ENCODE measurements around the gene PRDM11. TPM values are rescaled to one million over a fixed set of nuclear protein-coding genes. Genes with fewer than 3 reads are reported as not detected.

PRDM11 gene
- total and polyA plus RNA-seq, 7 experiments from 2014 or later = 0.44 to 8.8 (median 5.7) TPM

- peaks cover 0 to 21% (median 14%) of the 10 kb centered on the region in 7 donors for H3K4me1 Mint-ChIP-seq
- DNase-seq (no peak), ATAC-seq (no peak)
- no peak overlapping the region for H3K4me3 ChIP-seq (ENCODE audit: low read length)
- peak overlapping the region in 6 of 10 donors; percentile 8 to 75 (median 19) for H3K4me3 Mint-ChIP-seq
- H3K27me3 ChIP-seq (ENCODE audit: control insufficient read depth in 2 of 2, insufficient read depth in 2 of 2, low read length in 2 of 2) = peaks cover 0 to 7% of the 10 kb centered on the region in 2 donors
- ChIA-PET CTCF (no interaction called here), POLR2A (no interaction called here)
- no peak overlapping the region for H3K27ac Mint-ChIP-seq
- peaks cover 0 to 22% (median 0%) of the 10 kb centered on the region in 3 experiments for H3K36me3 ChIP-seq (ENCODE audit: control insufficient read depth in 2 of 3, insufficient read depth in 3 of 3, low read length in 3 of 3)
- no peak overlapping the region for H3K27ac ChIP-seq (ENCODE audit: low read depth, low read length)
- H3K27me3 Mint-ChIP-seq = peaks cover 22 to 40% (median 27%) of the 10 kb centered on the region in 5 donors
- intact Hi-C loops (cut with micrococcal nuclease) = loop anchor here in 1 of 2 donors (10.0 kb wide), 1 partner anchor 113 kb away; no protein-coding TSS in a partner anchor
- H3K9me3 ChIP-seq (ENCODE audit: control insufficient read depth in 2 of 3, low read length in 3 of 3) = no peaks in the 10 kb centered on the region
- peaks cover 3 to 8% of the 10 kb centered on the region in 2 donors for H3K4me1 ChIP-seq (ENCODE audit: control insufficient read depth in 2 of 2, insufficient read depth in 2 of 2, low read length in 2 of 2)
- H3K36me3 Mint-ChIP-seq = peaks cover 0 to 6% (median 2%) of the 10 kb centered on the region in 5 donors
- H3K9me3 Mint-ChIP-seq = no peaks in the 10 kb centered on the region
Observed at GRCh38 chr11:45181889-45182550, 35.6 kb downstream of the PRDM11 start.

DNA sequence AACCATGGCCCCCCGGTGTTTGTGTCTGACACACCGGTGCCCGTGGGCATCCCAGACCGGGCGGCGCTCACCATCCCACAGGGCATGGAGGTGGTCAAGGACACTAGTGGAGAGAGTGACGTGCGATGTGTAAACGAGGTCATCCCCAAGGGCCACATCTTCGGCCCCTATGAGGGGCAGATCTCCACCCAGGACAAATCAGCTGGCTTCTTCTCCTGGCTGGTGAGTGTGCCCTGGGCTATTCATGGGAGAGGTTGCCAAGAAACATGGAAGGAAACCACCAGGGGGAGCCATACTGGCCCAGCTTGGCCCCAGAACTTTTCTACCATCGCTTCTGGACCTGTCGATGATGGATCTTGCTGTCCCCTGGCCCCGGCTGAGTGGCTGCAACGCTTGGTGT is 36.5 kb downstream of the PRDM11 start:
- Histone ChIP-seq H3K27ac (ENCODE audit: low read depth, low read length) (no peak overlapping the region), H3K36me3 (ENCODE audit: control insufficient read depth in 2 of 3, insufficient read depth in 3 of 3, low read length in 3 of 3) (peaks cover 0 to 27% (median 0%) of the 10 kb centered on the region in 3 experiments), H3K4me3 (ENCODE audit: low read length) (no peak overlapping the region), H3K9me3 (ENCODE audit: control insufficient read depth in 2 of 3, low read length in 3 of 3) (no peaks in the 10 kb centered on the region), H3K27me3 (ENCODE audit: control insufficient read depth in 2 of 2, insufficient read depth in 2 of 2, low read length in 2 of 2) (peaks cover 0 to 7% of the 10 kb centered on the region in 2 donors), H3K4me1 (ENCODE audit: control insufficient read depth in 2 of 2, insufficient read depth in 2 of 2, low read length in 2 of 2) (peaks cover 3 to 8% of the 10 kb centered on the region in 2 donors)
- ChIA-PET POLR2A (no interaction called here), CTCF (no interaction called here)
- Mint-ChIP-seq H3K27me3 (peaks cover 15 to 33% (median 21%) of the 10 kb centered on the region in 5 donors), H3K4me1 (peaks cover 0 to 21% (median 14%) of the 10 kb centered on the region in 7 donors), H3K4me3 (peak overlapping the region in 1 of 10 donors; percentile 75), H3K9me3 (no peaks in the 10 kb centered on the region), H3K27ac (no peak overlapping the region), H3K36me3 (peaks cover 0 to 5% (median 0%) of the 10 kb centered on the region in 5 donors)
- DNase-seq = no peak
- no peak for ATAC-seq
- intact Hi-C loops (cut with micrococcal nuclease) = loop anchor here in 1 of 2 donors (10.0 kb wide), 1 partner anchor 112 kb away; no protein-coding TSS in a partner anchor

GRCh38 chr11:45184640-45185039 is 38.2 kb downstream of the PRDM11 start:
- ChIA-PET POLR2A (interaction anchor here (0.8 kb wide), 1 partner anchor 162 kb away, joined by 3 read pairs; no protein-coding TSS in a partner anchor), CTCF (no interaction called here)
- Mint-ChIP-seq H3K4me3 (no peak overlapping the region), H3K36me3 (peaks cover 0 to 15% (median 8%) of the 10 kb centered on the region in 5 donors), H3K27me3 (peaks cover 0 to 16% (median 5%) of the 10 kb centered on the region in 5 donors), H3K9me3 (no peaks in the 10 kb centered on the region), H3K4me1 (peaks cover 0 to 6% (median 5%) of the 10 kb centered on the region in 7 donors), H3K27ac (no peak overlapping the region)
- intact Hi-C loops (cut with micrococcal nuclease) = loop anchor here in 1 of 2 donors (10.0 kb wide), 1 partner anchor 110 kb away; no protein-coding TSS in a partner anchor
- Histone ChIP-seq H3K27me3 (ENCODE audit: control insufficient read depth in 2 of 2, insufficient read depth in 2 of 2, low read length in 2 of 2) (peaks cover 0 to 4% of the 10 kb centered on the region in 2 donors), H3K9me3 (ENCODE audit: control insufficient read depth in 2 of 3, low read length in 3 of 3) (no peaks in the 10 kb centered on the region), H3K36me3 (ENCODE audit: control insufficient read depth in 2 of 3, insufficient read depth in 3 of 3, low read length in 3 of 3) (peaks cover 0 to 33% (median 0%) of the 10 kb centered on the region in 3 experiments), H3K27ac (ENCODE audit: low read depth, low read length) (no peak overlapping the region), H3K4me1 (ENCODE audit: control insufficient read depth in 2 of 2, insufficient read depth in 2 of 2, low read length in 2 of 2) (peaks cover 3 to 5% of the 10 kb centered on the region in 2 donors), H3K4me3 (ENCODE audit: low read length) (no peak overlapping the region)
- ATAC-seq = no peak
- no peak for DNase-seq

DNA sequence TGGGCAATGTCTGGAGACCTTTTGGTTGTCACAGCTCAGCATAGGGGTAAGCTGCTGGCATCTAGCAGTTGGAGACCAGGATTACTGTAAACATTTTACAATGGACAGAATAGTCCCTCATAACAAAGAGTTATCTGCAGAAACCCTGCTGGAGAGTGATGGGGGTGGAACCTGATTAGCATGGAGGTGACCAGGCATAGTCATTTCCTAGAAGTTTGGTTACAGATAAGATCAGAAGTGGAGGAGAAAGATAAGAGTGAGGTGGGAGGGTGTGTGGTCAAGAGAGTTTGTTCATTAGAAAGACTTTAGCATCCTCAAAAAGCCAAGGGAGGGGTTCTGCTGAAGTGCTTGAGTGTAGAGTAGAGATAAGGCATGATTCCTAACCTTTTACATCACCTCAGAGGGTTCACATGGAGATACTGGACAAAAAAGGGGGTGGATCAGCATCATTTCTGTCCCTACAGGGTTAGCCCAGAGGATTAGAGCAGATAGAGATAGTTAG is 38.8 kb downstream of the PRDM11 start:
- Histone ChIP-seq H3K4me1 (ENCODE audit: control insufficient read depth in 2 of 2, insufficient read depth in 2 of 2, low read length in 2 of 2) (no peaks in the 10 kb centered on the region), H3K4me3 (ENCODE audit: low read length) (no peak overlapping the region), H3K36me3 (ENCODE audit: control insufficient read depth in 2 of 3, insufficient read depth in 3 of 3, low read length in 3 of 3) (peaks cover 0 to 33% (median 0%) of the 10 kb centered on the region in 3 experiments), H3K27me3 (ENCODE audit: control insufficient read depth in 2 of 2, insufficient read depth in 2 of 2, low read length in 2 of 2) (no peaks in the 10 kb centered on the region), H3K9me3 (ENCODE audit: control insufficient read depth in 2 of 3, low read length in 3 of 3) (no peaks in the 10 kb centered on the region), H3K27ac (ENCODE audit: low read depth, low read length) (no peak overlapping the region)
- no peak for DNase-seq
- Mint-ChIP-seq H3K4me3 (no peak overlapping the region), H3K9me3 (no peaks in the 10 kb centered on the region), H3K4me1 (peaks cover 0 to 4% (median 0%) of the 10 kb centered on the region in 7 donors), H3K36me3 (peaks cover 0 to 17% (median 11%) of the 10 kb centered on the region in 5 donors), H3K27ac (no peak overlapping the region), H3K27me3 (peaks cover 0 to 11% (median 0%) of the 10 kb centered on the region in 5 donors)
- ChIA-PET POLR2A (interaction anchor here (0.8 kb wide), 1 partner anchor 162 kb away, joined by 3 read pairs; no protein-coding TSS in a partner anchor), CTCF (no interaction called here)
- no peak for ATAC-seq
- intact Hi-C loops (cut with micrococcal nuclease) = loop anchor here in 1 of 2 donors (10.0 kb wide), 1 partner anchor 110 kb away; no protein-coding TSS in a partner anchor

DNA sequence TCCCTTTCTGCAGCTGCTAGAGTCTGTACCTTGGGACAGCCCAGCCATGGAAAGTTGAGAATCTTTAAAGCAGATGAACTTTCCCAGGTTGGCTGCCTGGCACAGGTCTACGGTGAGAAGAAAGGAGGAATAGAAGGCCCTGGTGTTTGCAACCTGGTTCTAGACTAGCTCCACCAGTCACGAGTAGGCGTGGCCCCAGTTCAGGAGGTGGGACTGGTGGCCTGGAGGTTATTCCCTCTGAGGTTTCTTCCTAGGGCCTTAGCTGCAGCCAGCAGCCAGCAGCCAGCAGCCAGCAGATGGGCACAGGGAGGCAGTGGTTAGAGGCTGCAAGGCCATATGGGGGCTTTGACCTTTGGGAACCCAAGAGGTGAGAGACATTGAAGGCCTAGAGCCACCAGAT is 40.9 kb downstream of the PRDM11 start:
- H3K27ac Mint-ChIP-seq = no peak overlapping the region
- Histone ChIP-seq H3K36me3 (ENCODE audit: control insufficient read depth in 2 of 3, insufficient read depth in 3 of 3, low read length in 3 of 3) (peaks cover 0 to 31% (median 0%) of the 10 kb centered on the region in 3 experiments), H3K27me3 (ENCODE audit: control insufficient read depth in 2 of 2, insufficient read depth in 2 of 2, low read length in 2 of 2) (no peaks in the 10 kb centered on the region), H3K9me3 (ENCODE audit: control insufficient read depth in 2 of 3, low read length in 3 of 3) (no peaks in the 10 kb centered on the region), H3K4me1 (ENCODE audit: control insufficient read depth in 2 of 2, insufficient read depth in 2 of 2, low read length in 2 of 2) (no peaks in the 10 kb centered on the region), H3K27ac (ENCODE audit: low read depth, low read length) (no peak overlapping the region), H3K4me3 (ENCODE audit: low read length) (no peak overlapping the region)
- ChIA-PET CTCF (no interaction called here), POLR2A (no interaction called here)
- ATAC-seq = no peak
- peaks cover 0 to 28% (median 17%) of the 10 kb centered on the region in 5 donors for H3K36me3 Mint-ChIP-seq
- no peaks in the 10 kb centered on the region for H3K4me1 Mint-ChIP-seq
- intact Hi-C loops (cut with micrococcal nuclease) = loop anchor here in 1 of 2 donors (10.0 kb wide), 1 partner anchor 107 kb away; no protein-coding TSS in a partner anchor
- no peak for DNase-seq
- H3K27me3 Mint-ChIP-seq = no peaks in the 10 kb centered on the region
- no peaks in the 10 kb centered on the region for H3K9me3 Mint-ChIP-seq
- H3K4me3 Mint-ChIP-seq = no peak overlapping the region

- peaks cover 0 to 26% (median 0%) of the 10 kb centered on the region in 3 experiments for H3K36me3 ChIP-seq (ENCODE audit: control insufficient read depth in 2 of 3, insufficient read depth in 3 of 3, low read length in 3 of 3)
- DNase-seq (no peak), ATAC-seq (no peak)
- no peaks in the 10 kb centered on the region for H3K27me3 ChIP-seq (ENCODE audit: control insufficient read depth in 2 of 2, insufficient read depth in 2 of 2, low read length in 2 of 2)
- Mint-ChIP-seq H3K27me3 (no peaks in the 10 kb centered on the region), H3K36me3 (peaks cover 0 to 28% (median 17%) of the 10 kb centered on the region in 5 donors), H3K4me3 (no peak overlapping the region), H3K4me1 (no peaks in the 10 kb centered on the region), H3K9me3 (no peaks in the 10 kb centered on the region), H3K27ac (no peak overlapping the region)
- no peak overlapping the region for H3K4me3 ChIP-seq (ENCODE audit: low read length)
- H3K9me3 ChIP-seq (ENCODE audit: control insufficient read depth in 2 of 3, low read length in 3 of 3) = no peaks in the 10 kb centered on the region
- H3K4me1 ChIP-seq (ENCODE audit: control insufficient read depth in 2 of 2, insufficient read depth in 2 of 2, low read length in 2 of 2) = no peaks in the 10 kb centered on the region
- CTCF ChIA-PET = no interaction called here
- H3K27ac ChIP-seq (ENCODE audit: low read depth, low read length) = no peak overlapping the region
- POLR2A ChIA-PET = no interaction called here
- intact Hi-C loops (cut with micrococcal nuclease) = loop anchor here in 1 of 2 donors (10.0 kb wide), 1 partner anchor 107 kb away; no protein-coding TSS in a partner anchor
Observed at GRCh38 chr11:45188127-45188526, 41.7 kb downstream of the PRDM11 start.
